Endothelial cell of umbilical vein (primary cell): ENCODE data around the gene ME3. TPM values are rescaled to one million over a fixed set of nuclear protein-coding genes. Genes with fewer than 3 reads are reported as not detected.

ENCODE experiments used
- BruUV-seq: library from RNA; stranded (reverse); fragments of 400-500 nt; replicated peaks from 2 replicates; lab custom pipeline; 2021; lab: Mats Ljungman, UMichigan
- CTCF ChIA-PET: fragments of 300-600, 350-600 bp; sonication (Branson Sonifier 250); formaldehyde crosslinking; loops from one replicate; lab custom pipeline; 2021; ENCODE audit warnings: antibody characterized with exemption, inconsistent platforms; lab: Charles Lee
- POLR2A ChIA-PET: fragments of 300-600, 350-600 bp; sonication (Branson Sonifier 250); formaldehyde crosslinking; loops from one replicate; lab custom pipeline; 2021; ENCODE audit warnings: antibody characterized with exemption, inconsistent platforms; lab: Charles Lee
- DNase-seq: peaks from one replicate; pipeline ENCODE4 v3.0.0-alpha.2; 2011; ENCODE audit warnings: low read depth, low spot score
- FAIRE-seq: peaks from 2 replicates; lab custom pipeline; 2011; peaks lifted over from hg19 to GRCh38; lab: Jason Lieb, UNC
- H2AFZ ChIP-seq: 2 replicates; pipeline ENCODE4 v1.6.0; 2012; ENCODE audit warnings: low read depth, low read length, control low read depth, inconsistent platforms
- H3K27ac ChIP-seq: 2 replicates; pipeline ENCODE4 v1.5.1; 2011; ENCODE audit warnings: low read depth, mild to moderate bottlenecking, control low read depth, low read length, moderate library complexity; ENCODE audit not compliant: insufficient read depth
- H3K27me3 ChIP-seq, 2 experiments: 2 replicates each; pipeline versions ENCODE4 v1.6.0 to v1.6.1; 2011; ENCODE audit warnings: low read length in 2 of 2, mixed read lengths in 1 of 2; ENCODE audit not compliant: control insufficient read depth in 2 of 2, insufficient read depth in 2 of 2
- H3K36me3 ChIP-seq, 2 experiments: 2 replicates in 1 of 2; 3 replicates in 1 of 2; pipeline ENCODE4 v1.5.1; 2011; ENCODE audit warnings: low read length in 2 of 2, mild to moderate bottlenecking in 1 of 2, moderate library complexity in 1 of 2; ENCODE audit not compliant: control insufficient read depth in 2 of 2, insufficient read depth in 2 of 2; ENCODE audit errors: extremely low read depth in 1 of 2
- H3K4me1 ChIP-seq: 3 replicates; pipeline ENCODE4 v1.5.1; 2011; ENCODE audit warnings: mild to moderate bottlenecking, low read length; ENCODE audit not compliant: control insufficient read depth, insufficient read depth; ENCODE audit errors: extremely low read depth
- H3K4me2 ChIP-seq: 2 replicates; pipeline ENCODE4 v1.6.1; 2011; ENCODE audit warnings: low read length, control low read depth, mixed read lengths; ENCODE audit not compliant: insufficient read depth
- H3K4me3 ChIP-seq, 3 experiments: fragments of 200-600 bp in 1 of 3; sonication (generic), shearing (Covaris generic) in 1 of 3; replicated peaks in 1 of 3; 2 replicates each; pipeline ENCODE4 v1.5.1; 2011 to 2016; ENCODE audit warnings: control low read depth in 3 of 3, low read length in 3 of 3, mild to moderate bottlenecking in 2 of 3, inconsistent platforms in 1 of 3, low read depth in 1 of 3, moderate library complexity in 1 of 3; ENCODE audit not compliant: insufficient read depth in 1 of 3
- H3K79me2 ChIP-seq: 2 replicates; pipeline ENCODE4 v1.6.0; 2012; ENCODE audit warnings: low read length, inconsistent platforms; ENCODE audit not compliant: control insufficient read depth, insufficient read depth
- H3K9ac ChIP-seq: replicated peaks from 2 replicates; pipeline ENCODE3; 2011; ENCODE audit warnings: low read length, control low read depth; ENCODE audit not compliant: insufficient read depth; ENCODE audit errors: extremely low read depth
- H3K9me1 ChIP-seq: replicated peaks from 3 replicates; pipeline ENCODE4 v1.6.0; 2011; ENCODE audit warnings: mild to moderate bottlenecking, low read length; ENCODE audit not compliant: control insufficient read depth, insufficient read depth; ENCODE audit errors: extremely low read depth
- H3K9me3 ChIP-seq: replicated peaks from 2 replicates; pipeline ENCODE4 v1.5.1; 2012; ENCODE audit warnings: low read length, inconsistent platforms; ENCODE audit not compliant: control insufficient read depth, insufficient read depth
- H4K20me1 ChIP-seq: replicated peaks from 2 replicates; pipeline ENCODE3; 2011; ENCODE audit warnings: mild to moderate bottlenecking, low read length; ENCODE audit not compliant: control insufficient read depth, insufficient read depth; ENCODE audit errors: extremely low read depth
- CTCF ChIP-seq, 2 donors: IDR thresholded peaks; 1 replicate in 1 of 2; 2 replicates in 1 of 2; pipeline ENCODE4 v1.5.1; 2011; ENCODE audit warnings: low read length in 2 of 2, mild to moderate bottlenecking in 2 of 2, moderate library complexity in 2 of 2, control low read depth in 1 of 2, inconsistent platforms in 1 of 2, low read depth in 1 of 2; ENCODE audit not compliant: insufficient read depth in 1 of 2; ENCODE audit errors: extremely low read depth in 1 of 2
- EZH2 ChIP-seq: IDR thresholded peaks from 2 replicates; pipeline ENCODE4 v1.6.1; 2012; ENCODE audit warnings: borderline replicate concordance, low read depth, mild to moderate bottlenecking, moderate library complexity, low read length, inconsistent platforms; ENCODE audit not compliant: severe bottlenecking
- FOS ChIP-seq: IDR thresholded peaks from 2 replicates; pipeline ENCODE4 v1.6.1; 2011; ENCODE audit warnings: mild to moderate bottlenecking, low read length, moderate library complexity, borderline replicate concordance; ENCODE audit not compliant: insufficient read depth
- GATA2 ChIP-seq: IDR thresholded peaks from 2 replicates; pipeline ENCODE4 v1.7.0; 2011; ENCODE audit warnings: low read depth, mild to moderate bottlenecking, moderate library complexity, mixed read lengths, low read length; ENCODE audit not compliant: insufficient read length, insufficient read depth
- MAX ChIP-seq: IDR thresholded peaks from 2 replicates; pipeline ENCODE4 v1.6.1; 2011; ENCODE audit not compliant: insufficient read depth, insufficient read length
- POLR2A ChIP-seq: IDR thresholded peaks from 2 replicates; pipeline ENCODE4 v1.6.1; 2012; ENCODE audit warnings: low read depth, mild to moderate bottlenecking, control low read depth, low read length
- dilution Hi-C: fragments of 300-500 bp; cut with MboI; formaldehyde crosslinking; loops from one replicate; pipeline ENCODE4 v1.15.0; 2019; ENCODE audit warnings: low sequenced_read_pairs; ENCODE audit not compliant: extremely low pct_ligation_motif_present
- intact Hi-C: fragments of 100-400 bp; cut with micrococcal nuclease; formaldehyde crosslinking; loops from one replicate; pipeline ENCODE4 v1.10.0; 2022
- polyA plus RNA-seq, 4 experiments: library from polyadenylated mRNA; depleted of rRNA in 3 of 4; stranded (reverse) in 3 of 4; unstranded in 1 of 4; fragments of >200 nt; gene quantifications; 2 replicates each; pipeline versions ENCODE4 v1.2.1 to v1.2.3, GENCODE V29; 2011 to 2012; ENCODE audit warnings: missing spikeins in 1 of 4
- total RNA-seq: library from RNA; stranded (reverse); gene quantifications from 2 replicates; pipeline ENCODE4 v1.2.3, GENCODE V29; 2021

The ME3 gene
- total and polyA plus RNA-seq, 2 donors (not counting 3 experiments of a cell fraction or from before 2014, with no cell fraction given) = 26.9 to 30.4 TPM

GRCh38 chr11:86555866-86556265 is 116.5 kb downstream of the ME3 start:
- no peak for DNase-seq
- H3K4me2 ChIP-seq = no peak overlapping the region
- H3K9me1 ChIP-seq = no peaks in the 10 kb centered on the region
- no peak for FAIRE-seq
- intact Hi-C loops = no loop called here
- H3K27ac ChIP-seq = no peak overlapping the region
- no peaks in the 10 kb centered on the region for H4K20me1 ChIP-seq
- no peak overlapping the region for H3K4me3 ChIP-seq
- BruUV-seq = no TSS peak
- no peaks in the 10 kb centered on the region for H3K27me3 ChIP-seq
- no peak overlapping the region for H3K9ac ChIP-seq
- no peak for TF ChIP-seq EZH2
- TF ChIP-seq CTCF (IDR thresholded peaks at IDR 0.05; ENCODE audit: extremely low read depth in 1 of 2, insufficient read depth in 1 of 2, low read depth in 1 of 2, low read length in 2 of 2) = no peak
- TF ChIP-seq FOS = no peak
- no peak for TF ChIP-seq GATA2
- TF ChIP-seq MAX = no peak
- TF ChIP-seq POLR2A = no peak
- CTCF ChIA-PET = interaction anchor here (1.3 kb wide), 1 partner anchor 16 kb away, joined by 3 read pairs; no protein-coding TSS in a partner anchor
- peaks cover 32% of the 10 kb centered on the region for H3K4me1 ChIP-seq
- dilution Hi-C loops = no loop called here
- POLR2A ChIA-PET = no interaction called here
- H3K79me2 ChIP-seq = no peaks in the 10 kb centered on the region
- H3K9me3 ChIP-seq = no peaks in the 10 kb centered on the region
- H2AFZ ChIP-seq = no peak overlapping the region
- no peaks in the 10 kb centered on the region for H3K36me3 ChIP-seq
